H1 (cell line): Measurements from ENCODE around the gene KIAA1755. TPM values are rescaled to one million over a fixed set of nuclear protein-coding genes. Genes with fewer than 3 reads are reported as not detected.

ENCODE experiments used
- BCL11A ChIP-seq, 2 experiments: IDR thresholded peaks; one replicate each; pipeline ENCODE4 v1.6.1; 2011; ENCODE audit warnings: low read depth in 2 of 2, low read length in 2 of 2, mild to moderate bottlenecking in 2 of 2
- SIX5 ChIP-seq: IDR thresholded peaks from 2 replicates; pipeline ENCODE4 v1.6.1; 2011; ENCODE audit warnings: mild to moderate bottlenecking, low read depth, low read length
- SP1 ChIP-seq: IDR thresholded peaks from 2 replicates; pipeline ENCODE4 v1.6.1; 2011; ENCODE audit warnings: low read depth, low read length
- USF2 ChIP-seq: IDR thresholded peaks from 2 replicates; pipeline ENCODE4 v1.6.1; 2011; ENCODE audit warnings: low read length, improper control_type of control experiment
- polyA plus RNA-seq, 7 experiments: library from polyadenylated mRNA; depleted of rRNA in 3 of 7; stranded (reverse) in 5 of 7; unstranded in 2 of 7; fragments of >200 nt in 5 of 7; fragments of 200-250 nt in 2 of 7; gene quantifications; 1 replicate in 5 of 7; 2 replicates in 1 of 7; 4 replicates in 1 of 7; pipeline versions ENCODE4 v1.2.1 to v1.2.3, GENCODE V29; 2011 to 2013; ENCODE audit warnings: missing spikeins in 2 of 7, mixed read lengths in 2 of 7
- total RNA-seq: library from RNA; stranded (reverse); fragmentation: NEBNext Ultra II Directional; extraction: Animal tissue kit (Norgen Biotek cat#: 25700); gene quantifications from 2 replicates; pipeline ENCODE4 v1.2.1, GENCODE V29; 2021

The KIAA1755 gene
- total and polyA plus RNA-seq, 2 of the 8 experiments (the other 6 are each of a cell fraction or from before 2014, with no cell fraction given), result 0.23 TPM; not detected in 1

DNA sequence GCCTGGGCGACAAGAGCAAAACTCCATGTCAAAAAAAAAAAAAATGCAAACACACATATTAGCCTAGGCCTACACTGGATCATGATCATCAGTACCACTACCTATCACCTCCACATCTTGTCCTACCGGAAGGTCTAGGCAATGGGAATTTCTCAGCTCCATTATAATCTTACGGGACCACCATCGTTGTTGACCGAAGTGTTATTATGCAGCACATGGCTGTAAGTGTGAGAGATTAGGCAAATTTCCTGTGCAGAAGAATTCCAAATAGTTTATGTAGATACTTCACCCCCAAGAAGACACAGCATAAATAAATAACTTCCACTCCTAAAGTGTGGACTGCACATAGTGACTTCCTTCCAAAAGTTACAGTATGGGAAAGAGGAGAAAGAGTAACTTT, 16.8 kb upstream of the KIAA1755 start (continued):
- TF ChIP-seq SIX5 (no peak), USF2 (no peak), SP1 (no peak), BCL11A (IDR thresholded peaks at IDR 0.05; ENCODE audit: low read depth in 2 of 2, low read length in 2 of 2) (no peak)
